Measurements from ENCODE around the gene CA9. TPM values are rescaled to one million over a fixed set of nuclear protein-coding genes. Genes with fewer than 3 reads are reported as not detected.
A peak's percentile ranks its signal among the peaks of the same experiment; 100 is the strongest.

CA9 gene
- total RNA-seq, 1 donor from 2014 or later = 0.82 TPM

- FAIRE-seq (no peak), DNase-seq (ENCODE audit: low spot score in 2 of 2) (peak in 1 of 2 donors; percentile 9)
Observed at GRCh38 chr9:35650341-35651158, 23.2 kb upstream of the CA9 start, which contains the start of gene SIT1. SIT1 (minus strand) TSS chr9:35650931; CDS start chr9:35650853, 78 bp downstream.

GRCh38 chr9:35651956-35652828 is 21.5 kb upstream of the CA9 start:
- DNase-seq (ENCODE audit: low spot score in 2 of 2) (no peak), FAIRE-seq (no peak)

- DNase-seq (ENCODE audit: low spot score in 2 of 2) (no peak), FAIRE-seq (no peak)
Observed at GRCh38 chr9:35652829-35653209, 20.9 kb upstream of the CA9 start.

- FAIRE-seq (no peak), DNase-seq (ENCODE audit: low spot score in 2 of 2) (no peak)
Observed at GRCh38 chr9:35653611-35654010, 20.1 kb upstream of the CA9 start.

GRCh38 chr9:35656348-35656747 is 17.4 kb upstream of the CA9 start:
- FAIRE-seq (no peak), DNase-seq (ENCODE audit: low spot score in 2 of 2) (no peak)

- DNase-seq (ENCODE audit: low spot score in 2 of 2) (no peak), FAIRE-seq (no peak)
Observed at GRCh38 chr9:35656831-35657545, 16.7 kb upstream of the CA9 start.

- DNase-seq (ENCODE audit: low spot score in 2 of 2) (peak; percentile 92 to 93), FAIRE-seq (no peak)
Observed at GRCh38 chr9:35657546-35658136, 16.1 kb upstream of the CA9 start, which contains the start of gene RMRP. RMRP (minus strand) TSS chr9:35658019.

- FAIRE-seq (no peak), DNase-seq (ENCODE audit: low spot score in 2 of 2) (peak; percentile 91 to 95)
Observed at GRCh38 chr9:35658137-35658967, 15.4 kb upstream of the CA9 start, which contains the start of gene CCDC107. CCDC107 (plus strand) TSS chr9:35658292; CDS start chr9:35658380, 88 bp downstream.

- FAIRE-seq = no peak
- no peak for DNase-seq (ENCODE audit: low spot score in 2 of 2)
Observed at GRCh38 chr9:35658968-35659220, 14.8 kb upstream of the CA9 start.

GRCh38 chr9:35659340-35659739 is 14.4 kb upstream of the CA9 start:
- FAIRE-seq = no peak

GRCh38 chr9:35660966-35661415 is 12.7 kb upstream of the CA9 start:
- FAIRE-seq = no peak
- no peak for DNase-seq (ENCODE audit: low spot score in 2 of 2)

More at GRCh38 chr9:35659340-35659739, 14.4 kb upstream of the CA9 start:
- DNase-seq (ENCODE audit: low spot score in 2 of 2) = no peak

- DNase-seq (ENCODE audit: low spot score in 2 of 2) = no peak
- FAIRE-seq = no peak
Observed at GRCh38 chr9:35661756-35662350, 11.9 kb upstream of the CA9 start.

- FAIRE-seq (no peak), DNase-seq (ENCODE audit: low spot score in 2 of 2) (no peak)
Observed at GRCh38 chr9:35662437-35662836, 11.3 kb upstream of the CA9 start.

- DNase-seq (ENCODE audit: low spot score in 2 of 2) (peak; percentile 80 to 91), FAIRE-seq (no peak)
Observed at GRCh38 chr9:35664531-35665470, 8.9 kb upstream of the CA9 start, which contains the start of gene ARHGEF39. ARHGEF39 (minus strand) TSS chr9:35665195; CDS start chr9:35665169, 26 bp downstream.

- FAIRE-seq (no peak), DNase-seq (ENCODE audit: low spot score in 2 of 2) (no peak)
Observed at GRCh38 chr9:35665471-35665818, 8.3 kb upstream of the CA9 start.

GRCh38 chr9:35666045-35666444 is 7.7 kb upstream of the CA9 start:
- FAIRE-seq = no peak
- DNase-seq (ENCODE audit: low spot score in 2 of 2) = no peak

GRCh38 chr9:35666549-35666948 is 7.2 kb upstream of the CA9 start:
- FAIRE-seq = no peak
- DNase-seq (ENCODE audit: low spot score in 2 of 2) = no peak

- DNase-seq (ENCODE audit: low spot score in 2 of 2) = no peak
- no peak for FAIRE-seq
Observed at GRCh38 chr9:35667939-35668338, 5.8 kb upstream of the CA9 start.
